ENCODE results near the gene AVPR2.

AVPR2 gene

DNA sequence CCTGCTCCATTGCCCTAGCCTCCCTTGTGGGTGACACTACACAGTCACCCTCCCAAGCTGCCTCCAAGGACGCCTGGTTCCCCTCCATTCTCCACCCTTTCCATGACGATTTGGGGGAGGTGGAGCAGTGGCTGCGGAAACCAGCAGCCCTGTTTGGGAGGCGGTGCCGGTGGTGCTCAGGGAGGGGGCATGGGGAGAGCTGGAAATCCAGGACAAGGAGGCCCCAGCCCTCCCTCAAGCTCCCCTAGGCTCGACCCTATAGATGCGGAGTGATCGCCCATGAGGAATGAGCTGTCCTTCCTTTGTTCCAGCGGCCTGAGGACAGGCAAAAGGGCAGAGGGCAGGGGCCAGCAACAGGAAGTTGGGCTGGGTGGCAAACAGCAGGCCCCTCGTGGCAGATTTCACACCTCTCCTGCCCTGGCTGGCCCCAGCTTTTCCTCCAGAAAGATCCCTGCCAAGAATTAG lies 43.6 kb downstream of the AVPR2 start:
- Histone ChIP-seq H3K14ac (ENCODE audit: low read length) (no peak overlapping the region), H2BK12ac (ENCODE audit: low read length) (no peak overlapping the region), H3K79me1 (ENCODE audit: low read length) (no peaks in the 10 kb centered on the region), H2AK5ac (ENCODE audit: low read length) (no peak overlapping the region), H3K9me3 (ENCODE audit: insufficient read depth, low read depth, low read length) (no peaks in the 10 kb centered on the region), H3K4me2 (ENCODE audit: low read length) (no peak overlapping the region), H3K4ac (ENCODE audit: low read depth, low read length) (no peak overlapping the region), H3K27ac (ENCODE audit: low read depth, low read length) (no peak overlapping the region), H3K4me3 (ENCODE audit: low read depth, low read length) (no peak overlapping the region), H3K79me2 (ENCODE audit: control insufficient read depth, insufficient read depth, low read length, poor library complexity) (no peaks in the 10 kb centered on the region), H4K91ac (ENCODE audit: low read depth, low read length) (no peak overlapping the region), H3K9ac (ENCODE audit: low read length) (no peak overlapping the region), H3K27me3 (ENCODE audit: insufficient read depth, low read length) (no peaks in the 10 kb centered on the region), H4K8ac (ENCODE audit: low read depth, low read length) (no peak overlapping the region), H2AFZ (ENCODE audit: insufficient read depth, low read length, poor library complexity) (no peak overlapping the region), H3K23ac (ENCODE audit: low read length) (no peak overlapping the region), H4K12ac (ENCODE audit: low read depth, low read length) (no peak overlapping the region), H3K36me3 (ENCODE audit: control insufficient read depth in 1 of 2, insufficient read depth in 2 of 2, low read length in 2 of 2) (peaks cover 50 to 53% of the 10 kb centered on the region in 2 experiments), H3K4me1 (ENCODE audit: control insufficient read depth in 1 of 2, insufficient read depth in 2 of 2, low read length in 2 of 2) (peaks cover 0 to 2% of the 10 kb centered on the region in 2 experiments), H2BK5ac (ENCODE audit: low read depth, low read length, poor library complexity) (no peak overlapping the region), H2BK120ac (ENCODE audit: insufficient read depth, low read length, poor library complexity) (no peak overlapping the region), H3K18ac (ENCODE audit: low read length) (no peak overlapping the region)
- WGBS (ENCODE audit: extremely low coverage, insufficient coverage, insufficient read length), result no CpG with 5 or more reads among the region's 10 CpGs
- no peak for DNase-seq

DNA sequence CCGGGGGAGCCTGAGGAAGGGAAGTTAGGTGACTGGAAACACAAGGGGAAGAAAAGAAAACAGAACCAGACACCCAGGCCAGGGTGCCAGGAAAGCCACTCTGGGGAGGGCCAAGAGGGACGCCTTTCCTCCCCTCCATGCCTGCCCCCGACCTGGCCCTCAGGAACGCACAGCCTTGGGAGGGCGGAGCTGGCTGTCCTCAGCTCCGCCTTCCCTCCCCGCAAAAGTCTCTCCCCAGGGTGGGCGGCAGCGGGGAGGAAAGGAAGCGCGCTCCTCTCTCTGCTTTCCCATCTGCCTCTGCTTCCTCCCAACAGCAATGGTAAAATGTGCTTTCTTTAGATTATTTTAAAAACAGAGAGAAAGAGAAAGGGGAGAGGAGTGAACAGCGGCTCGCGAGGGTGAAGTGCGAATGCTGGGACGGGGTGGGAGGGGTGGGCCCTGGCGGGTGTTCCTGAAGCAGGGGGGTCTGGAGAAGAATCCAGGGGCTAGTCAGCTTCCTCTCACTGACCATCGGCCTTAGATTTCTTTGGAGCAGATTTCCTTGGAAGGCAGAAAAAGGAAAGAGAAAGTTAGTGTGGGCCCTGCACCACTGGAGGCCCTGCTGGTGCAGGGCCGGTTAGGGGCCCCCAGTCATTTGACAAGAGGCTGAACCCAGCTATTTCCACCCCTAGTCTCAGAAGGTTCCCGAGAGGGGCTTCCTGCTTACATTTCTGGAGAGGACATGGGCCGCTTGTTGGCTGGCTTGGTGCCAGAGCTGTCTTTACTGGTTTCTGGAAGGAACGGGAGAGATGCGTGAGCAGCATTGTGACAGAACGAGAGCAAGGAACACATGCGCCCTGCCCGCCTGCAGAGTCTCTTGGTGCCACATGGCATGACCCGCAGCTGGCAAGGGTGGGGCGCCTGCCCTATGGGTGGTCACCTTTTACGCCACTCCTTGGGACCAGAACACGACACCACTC lies 44.7 kb downstream of the AVPR2 start:
- Histone ChIP-seq H3K79me1 (ENCODE audit: low read length) (no peaks in the 10 kb centered on the region), H4K8ac (ENCODE audit: low read depth, low read length) (no peak overlapping the region), H2BK12ac (ENCODE audit: low read length) (no peak overlapping the region), H2AFZ (ENCODE audit: insufficient read depth, low read length, poor library complexity) (no peak overlapping the region), H3K18ac (ENCODE audit: low read length) (no peak overlapping the region), H3K4me2 (ENCODE audit: low read length) (no peak overlapping the region), H3K4me1 (ENCODE audit: control insufficient read depth in 1 of 2, insufficient read depth in 2 of 2, low read length in 2 of 2) (peaks cover 0 to 2% of the 10 kb centered on the region in 2 experiments), H3K9ac (ENCODE audit: low read length) (no peak overlapping the region), H3K4me3 (ENCODE audit: low read depth, low read length) (no peak overlapping the region), H3K27me3 (ENCODE audit: insufficient read depth, low read length) (no peaks in the 10 kb centered on the region), H3K79me2 (ENCODE audit: control insufficient read depth, insufficient read depth, low read length, poor library complexity) (no peaks in the 10 kb centered on the region), H3K27ac (ENCODE audit: low read depth, low read length) (no peak overlapping the region), H2BK5ac (ENCODE audit: low read depth, low read length, poor library complexity) (no peak overlapping the region), H3K14ac (ENCODE audit: low read length) (no peak overlapping the region), H4K91ac (ENCODE audit: low read depth, low read length) (no peak overlapping the region), H4K12ac (ENCODE audit: low read depth, low read length) (no peak overlapping the region), H3K23ac (ENCODE audit: low read length) (no peak overlapping the region), H2AK5ac (ENCODE audit: low read length) (no peak overlapping the region), H3K4ac (ENCODE audit: low read depth, low read length) (no peak overlapping the region), H2BK120ac (ENCODE audit: insufficient read depth, low read length, poor library complexity) (no peak overlapping the region), H3K9me3 (ENCODE audit: insufficient read depth, low read depth, low read length) (no peaks in the 10 kb centered on the region), H3K36me3 (ENCODE audit: control insufficient read depth in 1 of 2, insufficient read depth in 2 of 2, low read length in 2 of 2) (peaks cover 61 to 64% of the 10 kb centered on the region in 2 experiments)
- DNase-seq, result no peak
- no CpG with 5 or more reads among the region's 30 CpGs for WGBS (ENCODE audit: extremely low coverage, insufficient coverage, insufficient read length)

DNA sequence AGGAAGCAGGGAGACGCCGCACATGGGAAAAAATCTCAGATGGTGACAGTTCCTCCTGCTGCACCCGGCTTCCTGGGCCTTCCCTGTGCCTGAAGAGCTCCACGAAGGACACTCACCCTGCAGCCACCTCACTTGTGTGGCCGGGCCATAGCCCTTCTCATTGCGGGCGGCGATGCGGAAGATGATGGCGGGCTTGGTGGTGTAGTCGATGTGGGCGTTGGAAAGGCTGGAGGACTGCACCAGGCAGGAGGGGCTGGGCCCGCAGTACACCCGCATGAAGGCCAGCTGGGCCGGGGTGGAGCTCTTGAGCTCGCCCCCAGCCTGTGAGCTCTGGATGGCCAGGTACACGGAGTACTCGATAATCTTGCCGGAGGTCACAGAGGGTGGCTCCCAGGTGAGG lies 45.7 kb downstream of the AVPR2 start:
- Histone ChIP-seq H3K4me1 (ENCODE audit: control insufficient read depth in 1 of 2, insufficient read depth in 2 of 2, low read length in 2 of 2) (no peaks in the 10 kb centered on the region), H3K79me2 (ENCODE audit: control insufficient read depth, insufficient read depth, low read length, poor library complexity) (no peaks in the 10 kb centered on the region), H3K4me3 (ENCODE audit: low read depth, low read length) (no peak overlapping the region), H3K36me3 (ENCODE audit: control insufficient read depth in 1 of 2, insufficient read depth in 2 of 2, low read length in 2 of 2) (peaks cover 71 to 74% of the 10 kb centered on the region in 2 experiments), H3K4me2 (ENCODE audit: low read length) (no peak overlapping the region), H3K23ac (ENCODE audit: low read length) (no peak overlapping the region), H4K91ac (ENCODE audit: low read depth, low read length) (no peak overlapping the region), H2BK12ac (ENCODE audit: low read length) (no peak overlapping the region), H4K12ac (ENCODE audit: low read depth, low read length) (no peak overlapping the region), H2AFZ (ENCODE audit: insufficient read depth, low read length, poor library complexity) (no peak overlapping the region), H3K14ac (ENCODE audit: low read length) (no peak overlapping the region), H3K79me1 (ENCODE audit: low read length) (no peaks in the 10 kb centered on the region), H3K4ac (ENCODE audit: low read depth, low read length) (no peak overlapping the region), H3K9ac (ENCODE audit: low read length) (no peak overlapping the region), H3K27ac (ENCODE audit: low read depth, low read length) (no peak overlapping the region), H3K27me3 (ENCODE audit: insufficient read depth, low read length) (no peaks in the 10 kb centered on the region), H2AK5ac (ENCODE audit: low read length) (no peak overlapping the region), H3K9me3 (ENCODE audit: insufficient read depth, low read depth, low read length) (no peaks in the 10 kb centered on the region), H4K8ac (ENCODE audit: low read depth, low read length) (no peak overlapping the region), H3K18ac (ENCODE audit: low read length) (no peak overlapping the region), H2BK120ac (ENCODE audit: insufficient read depth, low read length, poor library complexity) (no peak overlapping the region), H2BK5ac (ENCODE audit: low read depth, low read length, poor library complexity) (no peak overlapping the region)
- DNase-seq, result peak in 1 of 2 donors; percentile 19
- no CpG with 5 or more reads among the region's 19 CpGs for WGBS (ENCODE audit: extremely low coverage, insufficient coverage, insufficient read length)

DNA sequence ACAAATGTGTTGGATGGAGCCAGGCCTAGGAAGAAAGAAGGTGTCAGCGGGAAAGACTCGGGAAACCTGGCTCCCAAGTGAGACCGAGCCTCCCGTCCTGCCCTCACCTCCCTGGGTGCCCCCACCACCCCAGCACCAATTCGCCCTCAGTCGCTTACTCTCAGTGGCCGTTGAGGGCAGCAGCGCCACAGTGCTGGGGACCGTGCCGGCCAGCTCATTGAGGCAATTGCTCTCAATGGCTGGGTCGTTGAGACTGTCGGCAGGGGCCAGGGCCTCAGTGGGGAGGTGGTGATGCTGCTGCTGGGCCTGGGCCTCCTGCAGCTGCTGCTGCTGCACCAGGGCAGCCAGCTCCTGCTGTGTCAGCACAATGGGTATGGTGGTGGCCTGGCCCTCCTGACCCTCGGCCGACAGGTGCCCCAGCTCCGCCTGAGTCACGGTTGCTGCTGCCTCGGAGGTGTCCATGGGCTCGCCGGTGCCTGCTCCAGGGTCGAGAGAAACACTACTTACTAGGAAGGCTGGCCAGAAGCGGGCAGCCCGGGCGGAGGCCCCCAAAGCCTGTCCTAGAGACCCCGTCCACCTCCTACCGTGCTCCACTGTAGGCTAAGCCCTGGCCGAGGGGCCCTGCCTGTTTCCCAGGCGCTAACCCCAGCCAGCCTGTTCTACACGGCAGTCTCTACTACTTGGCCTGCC lies 47.4 kb downstream of the AVPR2 start:
- Histone ChIP-seq H2BK12ac (ENCODE audit: low read length) (no peak overlapping the region), H3K9ac (ENCODE audit: low read length) (no peak overlapping the region), H3K18ac (ENCODE audit: low read length) (no peak overlapping the region), H2AK5ac (ENCODE audit: low read length) (no peak overlapping the region), H3K4me3 (ENCODE audit: low read depth, low read length) (no peak overlapping the region), H3K79me1 (ENCODE audit: low read length) (no peaks in the 10 kb centered on the region), H3K27ac (ENCODE audit: low read depth, low read length) (no peak overlapping the region), H4K12ac (ENCODE audit: low read depth, low read length) (no peak overlapping the region), H3K4ac (ENCODE audit: low read depth, low read length) (no peak overlapping the region), H2AFZ (ENCODE audit: insufficient read depth, low read length, poor library complexity) (no peak overlapping the region), H4K91ac (ENCODE audit: low read depth, low read length) (no peak overlapping the region), H3K9me3 (ENCODE audit: insufficient read depth, low read depth, low read length) (no peaks in the 10 kb centered on the region), H3K4me1 (ENCODE audit: control insufficient read depth in 1 of 2, insufficient read depth in 2 of 2, low read length in 2 of 2) (no peaks in the 10 kb centered on the region), H3K4me2 (ENCODE audit: low read length) (no peak overlapping the region), H3K36me3 (ENCODE audit: control insufficient read depth in 1 of 2, insufficient read depth in 2 of 2, low read length in 2 of 2) (peaks cover 85 to 90% of the 10 kb centered on the region in 2 experiments), H3K27me3 (ENCODE audit: insufficient read depth, low read length) (no peaks in the 10 kb centered on the region), H3K14ac (ENCODE audit: low read length) (no peak overlapping the region), H4K8ac (ENCODE audit: low read depth, low read length) (no peak overlapping the region), H3K79me2 (ENCODE audit: control insufficient read depth, insufficient read depth, low read length, poor library complexity) (no peaks in the 10 kb centered on the region), H3K23ac (ENCODE audit: low read length) (no peak overlapping the region), H2BK120ac (ENCODE audit: insufficient read depth, low read length, poor library complexity) (no peak overlapping the region), H2BK5ac (ENCODE audit: low read depth, low read length, poor library complexity) (no peak overlapping the region)
- no peak for DNase-seq
- WGBS (ENCODE audit: extremely low coverage, insufficient coverage, insufficient read length), result no CpG with 5 or more reads among the region's 28 CpGs

Data from trophoblast cell (in vitro differentiated cells and primary cell).